ENCODE results near the gene ARID1A. TPM values are rescaled to one million over a fixed set of nuclear protein-coding genes. Genes with fewer than 3 reads are reported as not detected.

ARID1A gene
- total RNA-seq, 6 donors from 2014 or later = 61.3 to 102 (median 70.5) TPM

DNA sequence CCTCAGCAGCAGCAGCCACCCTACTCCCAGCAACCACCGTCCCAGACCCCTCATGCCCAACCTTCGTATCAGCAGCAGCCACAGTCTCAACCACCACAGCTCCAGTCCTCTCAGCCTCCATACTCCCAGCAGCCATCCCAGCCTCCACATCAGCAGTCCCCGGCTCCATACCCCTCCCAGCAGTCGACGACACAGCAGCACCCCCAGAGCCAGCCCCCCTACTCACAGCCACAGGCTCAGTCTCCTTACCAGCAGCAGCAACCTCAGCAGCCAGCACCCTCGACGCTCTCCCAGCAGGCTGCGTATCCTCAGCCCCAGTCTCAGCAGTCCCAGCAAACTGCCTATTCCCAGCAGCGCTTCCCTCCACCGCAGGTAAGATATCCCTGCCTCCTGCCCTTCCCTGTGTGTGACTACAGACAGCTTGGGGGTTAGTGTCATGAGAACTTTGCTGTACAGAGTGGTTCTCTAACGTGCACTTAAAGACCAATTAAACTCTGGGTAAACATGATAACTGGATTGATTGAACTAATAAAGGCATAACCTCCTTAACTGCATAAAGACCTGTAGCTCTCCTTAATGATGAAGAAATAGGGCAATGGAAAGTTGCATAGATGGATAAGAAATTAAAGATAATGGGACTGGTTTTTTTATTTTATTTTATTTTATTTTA is 35.6 kb downstream of the ARID1A start:
- DNase-seq = peak in 1 of 2 donors; percentile 30
- H3K4me3 ChIP-seq = no peak overlapping the region
- ATAC-seq (ENCODE audit: low FRiP score in 2 of 2) = no peak
- H3K36me3 ChIP-seq = peaks cover 16 to 67% (median 35%) of the 10 kb centered on the region in 4 donors
- no peak overlapping the region for H3K27ac ChIP-seq
- peaks cover 35 to 56% (median 43%) of the 10 kb centered on the region in 4 donors for H3K4me1 ChIP-seq
- no peaks in the 10 kb centered on the region for H3K27me3 ChIP-seq
- WGBS, 2 donors = 88 to 90% methylated on average over 10 to 11 of the region's 11 CpGs
- H3K9me3 ChIP-seq = no peaks in the 10 kb centered on the region
- TF ChIP-seq, protein P1, sequence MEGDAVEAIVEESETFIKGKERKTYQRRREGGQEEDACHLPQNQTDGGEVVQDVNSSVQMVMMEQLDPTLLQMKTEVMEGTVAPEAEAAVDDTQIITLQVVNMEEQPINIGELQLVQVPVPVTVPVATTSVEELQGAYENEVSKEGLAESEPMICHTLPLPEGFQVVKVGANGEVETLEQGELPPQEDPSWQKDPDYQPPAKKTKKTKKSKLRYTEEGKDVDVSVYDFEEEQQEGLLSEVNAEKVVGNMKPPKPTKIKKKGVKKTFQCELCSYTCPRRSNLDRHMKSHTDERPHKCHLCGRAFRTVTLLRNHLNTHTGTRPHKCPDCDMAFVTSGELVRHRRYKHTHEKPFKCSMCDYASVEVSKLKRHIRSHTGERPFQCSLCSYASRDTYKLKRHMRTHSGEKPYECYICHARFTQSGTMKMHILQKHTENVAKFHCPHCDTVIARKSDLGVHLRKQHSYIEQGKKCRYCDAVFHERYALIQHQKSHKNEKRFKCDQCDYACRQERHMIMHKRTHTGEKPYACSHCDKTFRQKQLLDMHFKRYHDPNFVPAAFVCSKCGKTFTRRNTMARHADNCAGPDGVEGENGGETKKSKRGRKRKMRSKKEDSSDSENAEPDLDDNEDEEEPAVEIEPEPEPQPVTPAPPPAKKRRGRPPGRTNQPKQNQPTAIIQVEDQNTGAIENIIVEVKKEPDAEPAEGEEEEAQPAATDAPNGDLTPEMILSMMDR (IDR thresholded peaks at IDR 0.05) = no peak
- TF ChIP-seq POLR2A (IDR thresholded peaks at IDR 0.05) = no peak

DNA sequence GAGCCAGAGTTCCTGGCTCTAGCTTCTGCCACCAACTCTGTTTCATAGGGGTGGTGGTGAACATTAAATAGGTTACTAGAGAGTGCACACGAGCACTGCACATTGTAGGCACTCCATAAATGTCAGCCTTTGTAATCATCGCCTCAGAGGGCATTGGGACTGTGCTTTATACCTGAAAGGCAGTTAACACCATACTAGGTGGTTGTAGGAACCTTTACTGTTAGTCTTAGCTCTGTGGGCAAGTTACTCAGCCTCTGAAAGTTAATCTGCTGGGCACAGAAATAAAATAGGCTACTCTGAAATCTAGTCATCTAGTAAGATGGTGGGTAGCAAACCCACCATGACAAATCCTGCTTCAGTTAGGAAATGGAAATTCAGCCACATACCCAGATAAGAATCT is 37.6 kb downstream of the ARID1A start:
- WGBS, 2 donors = 80 to 95% methylated on average over 2 of the region's 2 CpGs
- H3K27me3 ChIP-seq = no peaks in the 10 kb centered on the region
- DNase-seq (no peak), ATAC-seq (ENCODE audit: low FRiP score in 2 of 2) (no peak)
- H3K4me1 ChIP-seq = peaks cover 17 to 36% (median 25%) of the 10 kb centered on the region in 4 donors
- TF ChIP-seq POLR2A (IDR thresholded peaks at IDR 0.05) = no peak
- TF ChIP-seq, protein P1 (IDR thresholded peaks at IDR 0.05) = no peak
- no peak for TF ChIP-seq EP300 (IDR thresholded peaks at IDR 0.05)
- peak overlapping the region in 2 of 4 donors; percentile 39 to 49 for H3K27ac ChIP-seq
- H3K9me3 ChIP-seq = no peaks in the 10 kb centered on the region
- H3K4me3 ChIP-seq = no peak overlapping the region
- peaks cover 16 to 87% (median 50%) of the 10 kb centered on the region in 4 donors for H3K36me3 ChIP-seq

DNA sequence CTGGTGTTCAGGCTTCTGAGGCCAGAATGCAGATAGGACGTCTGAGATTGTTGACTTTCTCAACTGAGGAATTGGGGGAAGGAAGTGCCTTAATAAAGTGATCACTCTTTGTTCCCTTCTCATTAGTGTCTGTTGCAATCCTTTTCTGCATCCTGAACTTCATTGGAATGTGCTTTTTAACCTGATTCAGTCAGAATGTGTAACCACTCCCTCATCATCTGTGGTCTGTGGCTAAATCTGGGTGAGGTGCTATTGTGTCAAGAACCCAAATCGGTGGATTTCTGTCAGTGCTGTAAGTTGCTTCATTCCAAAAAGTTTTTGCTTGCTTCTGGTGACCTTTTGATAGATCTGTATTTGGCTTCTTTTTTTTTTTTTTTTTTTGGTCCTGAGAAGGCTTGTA is 38.2 kb downstream of the ARID1A start:
- ATAC-seq (ENCODE audit: low FRiP score in 2 of 2) = peak in 1 of 2 donors; percentile 48
- Histone ChIP-seq H3K27ac (peak overlapping the region in 3 of 4 donors; percentile 38 to 49 (median 39)), H3K9me3 (no peaks in the 10 kb centered on the region), H3K36me3 (peaks cover 16 to 90% (median 52%) of the 10 kb centered on the region in 4 donors), H3K4me3 (no peak overlapping the region), H3K27me3 (no peaks in the 10 kb centered on the region), H3K4me1 (peaks cover 14 to 30% (median 20%) of the 10 kb centered on the region in 4 donors)
- DNase-seq = no peak
- WGBS, 2 donors = 19 to 37% methylated on average over 2 of the region's 2 CpGs
- TF ChIP-seq EP300 (IDR thresholded peaks at IDR 0.05) = no peak
- no peak for TF ChIP-seq POLR2A (IDR thresholded peaks at IDR 0.05)
- TF ChIP-seq, protein P1 (IDR thresholded peaks at IDR 0.05) = no peak
- TF ChIP-seq POLR2AphosphoS5 (IDR thresholded peaks at IDR 0.05) = no peak

DNA sequence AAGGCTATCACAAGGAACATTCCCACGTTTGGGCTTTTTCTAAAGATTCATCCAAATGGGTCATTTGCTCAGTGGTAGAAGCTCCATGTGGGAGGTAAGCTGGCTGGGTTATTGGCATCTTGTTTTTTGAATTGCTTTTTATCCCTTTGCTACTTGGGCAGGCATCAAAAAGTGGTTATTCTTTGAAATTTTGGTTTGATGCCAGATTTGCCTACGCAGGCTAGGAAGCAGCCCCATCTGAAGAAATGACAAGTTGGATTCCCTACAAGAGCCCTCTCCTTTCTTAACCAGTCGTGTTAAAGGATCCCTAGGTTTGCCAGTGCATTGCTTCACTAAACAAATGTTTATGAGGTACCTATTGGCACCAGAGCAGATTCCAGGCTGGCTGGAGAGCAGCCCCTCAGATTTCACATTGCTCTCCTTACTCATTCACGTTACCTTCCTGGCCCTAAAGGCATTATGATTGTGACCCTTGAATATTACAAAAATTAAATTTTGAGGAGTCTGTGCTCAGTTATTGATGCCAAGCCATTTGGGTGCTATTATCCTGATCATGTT is 38.8 kb downstream of the ARID1A start:
- Histone ChIP-seq H3K36me3 (peaks cover 16 to 89% (median 52%) of the 10 kb centered on the region in 4 donors), H3K4me3 (no peak overlapping the region), H3K4me1 (peaks cover 14 to 32% (median 24%) of the 10 kb centered on the region in 4 donors), H3K27me3 (no peaks in the 10 kb centered on the region), H3K9me3 (no peaks in the 10 kb centered on the region), H3K27ac (peak overlapping the region in 2 of 4 donors; percentile 38 to 49)
- TF ChIP-seq, protein P1 (IDR thresholded peaks at IDR 0.05) = no peak
- TF ChIP-seq POLR2A (IDR thresholded peaks at IDR 0.05) (no peak), EP300 (IDR thresholded peaks at IDR 0.05) (no peak), POLR2AphosphoS5 (IDR thresholded peaks at IDR 0.05) (no peak)
- ATAC-seq (ENCODE audit: low FRiP score in 2 of 2) (no peak), DNase-seq (no peak)
- WGBS, 2 donors = 49 to 63% methylated on average over 4 of the region's 4 CpGs

Measured in upper lobe of left lung (tissue), 6 donors.